ENCODE results near the gene KRTAP10-3. TPM values are rescaled to one million over a fixed set of nuclear protein-coding genes. Genes with fewer than 3 reads are reported as not detected.

KRTAP10-3 gene
- total RNA-seq, 2 donors from 2014 or later: not detected

DNA sequence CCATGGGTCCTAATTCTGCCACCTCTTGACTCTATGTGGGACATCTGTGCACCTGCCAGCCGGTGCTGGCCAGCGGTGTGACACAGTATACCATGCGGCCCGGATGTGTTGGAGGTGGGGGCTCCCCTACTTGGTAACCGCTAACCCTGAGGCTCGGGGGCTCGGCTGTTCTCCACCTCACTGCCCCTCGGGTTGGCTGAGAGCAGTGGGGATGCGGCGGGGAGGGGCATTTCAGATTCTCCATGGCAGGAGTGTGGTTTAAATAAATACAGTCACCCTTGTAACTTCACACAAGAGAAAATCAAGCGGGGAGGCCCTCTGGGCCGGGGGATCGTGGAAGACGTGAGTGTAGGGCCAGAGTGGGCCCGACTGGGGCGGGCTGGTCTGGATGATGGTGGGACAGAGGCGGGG is 29.6 kb downstream of the KRTAP10-3 start:
- no peaks in the 10 kb centered on the region for H3K36me3 Mint-ChIP-seq
- H3K9me3 Mint-ChIP-seq: no peaks in the 10 kb centered on the region
- ATAC-seq (no peak), DNase-seq (ENCODE audit: low spot score) (peak; percentile 41)
- no peaks in the 10 kb centered on the region for H3K27me3 Mint-ChIP-seq
- H3K4me3 Mint-ChIP-seq: no peak overlapping the region
- H3K27ac Mint-ChIP-seq: no peak overlapping the region
- H3K4me1 Mint-ChIP-seq (ENCODE audit: low read depth in 2 of 2): peaks cover 0 to 2% of the 10 kb centered on the region in 2 donors

DNA sequence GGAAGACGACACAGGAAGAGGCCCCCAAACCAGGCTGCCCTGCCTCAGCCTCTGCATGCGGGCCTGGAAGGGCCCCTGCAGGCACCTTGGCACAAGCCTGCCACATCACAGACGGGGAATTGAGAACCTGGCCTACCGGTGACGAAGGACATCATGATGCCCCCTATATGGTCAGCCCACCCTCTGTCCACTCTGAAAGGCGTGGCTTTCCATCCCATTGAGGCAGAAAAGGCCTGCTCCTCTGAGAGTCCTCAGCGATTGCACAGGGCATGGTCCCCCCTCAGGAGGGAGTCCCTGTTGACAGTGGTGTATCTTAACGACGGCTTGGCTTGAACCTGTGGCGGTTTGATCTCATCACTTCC is 30.0 kb downstream of the KRTAP10-3 start:
- H3K27ac Mint-ChIP-seq: no peak overlapping the region
- no peaks in the 10 kb centered on the region for H3K36me3 Mint-ChIP-seq
- DNase-seq (ENCODE audit: low spot score): peak; percentile 39
- H3K4me3 Mint-ChIP-seq: no peak overlapping the region
- H3K4me1 Mint-ChIP-seq (ENCODE audit: low read depth in 2 of 2): peaks cover 0 to 2% of the 10 kb centered on the region in 2 donors
- ATAC-seq: no peak
- no peaks in the 10 kb centered on the region for H3K9me3 Mint-ChIP-seq
- H3K27me3 Mint-ChIP-seq: no peaks in the 10 kb centered on the region

DNA sequence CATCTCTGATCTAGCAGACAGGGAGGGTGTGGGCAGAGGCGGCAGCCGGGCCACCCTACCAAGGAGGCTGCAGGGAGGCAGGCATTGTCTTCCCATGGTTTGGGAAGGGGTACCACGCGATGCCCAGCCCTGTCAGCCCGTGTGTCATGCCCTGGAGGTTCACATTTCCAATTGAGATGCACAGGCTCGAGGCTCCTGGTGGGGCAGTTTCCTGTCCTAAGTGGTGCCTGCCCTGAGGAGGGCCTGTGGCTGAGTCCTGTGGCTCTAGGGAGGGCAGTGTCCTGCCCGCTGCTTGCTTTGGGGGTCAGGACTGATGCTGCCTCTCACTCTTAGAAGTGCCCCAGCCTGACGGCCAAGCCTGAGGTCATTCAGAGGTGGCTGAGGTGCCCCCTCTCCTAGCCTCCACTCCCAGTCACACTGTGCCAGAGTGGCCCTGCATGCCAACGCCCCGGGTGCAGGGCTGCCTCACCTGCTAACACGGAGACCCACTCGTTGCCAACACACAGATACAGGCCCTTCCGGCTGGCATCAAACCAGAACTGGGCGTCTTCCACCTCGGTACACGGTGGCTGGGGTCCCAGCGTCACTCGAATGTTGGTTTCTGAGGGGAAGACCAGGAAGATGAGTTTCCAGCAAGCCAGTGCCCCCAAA is 30.5 kb downstream of the KRTAP10-3 start:
- Mint-ChIP-seq H3K27me3 (no peaks in the 10 kb centered on the region), H3K36me3 (no peaks in the 10 kb centered on the region), H3K4me3 (no peak overlapping the region), H3K27ac (no peak overlapping the region), H3K9me3 (no peaks in the 10 kb centered on the region), H3K4me1 (ENCODE audit: low read depth in 2 of 2) (peaks cover 0 to 2% of the 10 kb centered on the region in 2 donors)
- ATAC-seq: no peak
- peak; percentile 41 for DNase-seq (ENCODE audit: low spot score)

DNA sequence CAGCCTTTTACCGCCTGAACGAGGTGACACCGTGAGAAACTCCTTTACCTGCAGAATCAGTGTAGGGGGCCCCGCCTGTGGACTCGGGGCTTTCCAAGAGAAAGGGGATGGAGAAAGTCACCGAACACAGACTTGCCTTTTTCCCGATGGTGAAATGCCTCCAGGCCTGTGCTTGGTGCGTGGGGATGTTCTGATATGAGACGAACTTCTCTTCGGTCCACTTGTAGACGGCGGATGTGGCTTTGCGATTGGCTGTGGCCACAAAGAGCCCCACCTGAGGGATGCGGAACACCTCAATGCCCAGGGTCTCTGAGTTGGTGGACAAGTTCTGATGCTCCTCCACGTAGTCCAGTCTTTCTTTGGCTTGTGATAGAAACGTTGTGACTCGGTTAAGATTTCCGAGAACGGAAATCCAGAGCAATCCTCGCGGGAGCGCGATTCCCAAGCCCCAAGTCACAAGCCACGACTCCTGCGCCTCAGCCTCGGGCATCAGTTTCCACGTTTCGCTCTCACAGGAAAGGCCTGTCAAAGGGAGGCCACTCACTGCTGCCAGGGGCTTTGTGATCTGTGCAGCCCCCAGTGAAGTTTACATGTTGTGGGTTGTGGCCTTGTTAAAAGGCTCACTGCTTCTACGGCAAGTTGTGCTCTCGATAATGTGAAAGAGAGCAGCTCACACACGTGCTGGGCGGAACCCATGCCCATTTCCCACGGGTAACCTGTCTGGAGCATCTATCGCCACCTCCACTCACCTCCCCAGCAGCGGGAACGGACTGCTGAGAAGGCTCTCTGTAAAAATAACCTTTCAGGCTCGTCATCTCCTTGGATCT is 31.2 kb downstream of the KRTAP10-3 start:
- no peak for ATAC-seq
- no peaks in the 10 kb centered on the region for H3K27me3 Mint-ChIP-seq
- no peak overlapping the region for H3K4me3 Mint-ChIP-seq
- H3K27ac Mint-ChIP-seq: no peak overlapping the region
- H3K36me3 Mint-ChIP-seq: no peaks in the 10 kb centered on the region
- peak; percentile 51 for DNase-seq (ENCODE audit: low spot score)
- H3K4me1 Mint-ChIP-seq (ENCODE audit: low read depth in 2 of 2): peaks cover 0 to 2% of the 10 kb centered on the region in 2 donors
- no peaks in the 10 kb centered on the region for H3K9me3 Mint-ChIP-seq

DNA sequence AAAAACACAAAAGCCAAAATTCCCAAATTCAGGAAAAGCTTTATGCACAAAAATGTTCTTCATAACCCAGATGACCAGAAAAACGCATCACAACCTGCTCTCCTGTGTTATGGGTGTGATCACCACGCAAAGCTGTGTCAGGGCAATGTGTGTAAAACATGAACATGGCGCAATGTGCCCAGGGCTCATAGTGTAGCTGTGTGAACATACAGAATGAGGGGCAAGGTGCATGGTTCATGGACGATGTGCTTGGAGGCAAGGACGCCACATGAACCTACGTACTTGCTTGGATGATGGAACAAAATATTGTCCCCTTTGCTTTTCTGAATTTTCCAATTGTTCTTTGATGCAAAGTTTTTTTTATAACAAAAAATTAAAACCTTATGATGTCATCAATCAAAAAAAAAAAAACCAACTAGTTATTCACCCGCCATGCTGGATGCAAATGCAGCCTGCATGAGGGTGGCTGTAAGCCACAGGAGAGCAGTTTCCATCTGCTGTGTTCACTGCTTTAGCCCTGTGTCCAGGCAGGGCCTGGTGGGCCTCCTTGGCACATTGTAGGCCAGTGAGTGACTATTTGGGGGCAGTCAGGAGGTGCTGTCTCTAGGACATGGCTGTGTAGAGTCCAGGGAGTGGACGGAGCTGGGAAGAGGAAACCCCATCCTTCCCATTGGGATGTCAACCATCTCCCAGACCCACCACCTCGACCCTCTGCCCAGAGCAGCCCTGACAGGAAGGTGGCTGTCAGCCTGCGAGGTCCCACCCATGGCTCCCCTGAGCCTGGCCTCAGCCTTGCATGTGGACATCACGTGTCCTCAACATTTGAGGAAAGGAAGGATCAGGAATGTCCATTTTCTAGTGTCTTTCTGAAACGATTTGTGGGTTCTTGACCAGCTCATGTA is 32.2 kb downstream of the KRTAP10-3 start:
- peaks cover 0 to 2% of the 10 kb centered on the region in 2 donors for H3K4me1 Mint-ChIP-seq (ENCODE audit: low read depth in 2 of 2)
- H3K27me3 Mint-ChIP-seq: no peaks in the 10 kb centered on the region
- H3K36me3 Mint-ChIP-seq: no peaks in the 10 kb centered on the region
- no peaks in the 10 kb centered on the region for H3K9me3 Mint-ChIP-seq
- H3K4me3 Mint-ChIP-seq: no peak overlapping the region
- DNase-seq (ENCODE audit: low spot score) (peak; percentile 45), ATAC-seq (no peak)
- no peak overlapping the region for H3K27ac Mint-ChIP-seq

DNA sequence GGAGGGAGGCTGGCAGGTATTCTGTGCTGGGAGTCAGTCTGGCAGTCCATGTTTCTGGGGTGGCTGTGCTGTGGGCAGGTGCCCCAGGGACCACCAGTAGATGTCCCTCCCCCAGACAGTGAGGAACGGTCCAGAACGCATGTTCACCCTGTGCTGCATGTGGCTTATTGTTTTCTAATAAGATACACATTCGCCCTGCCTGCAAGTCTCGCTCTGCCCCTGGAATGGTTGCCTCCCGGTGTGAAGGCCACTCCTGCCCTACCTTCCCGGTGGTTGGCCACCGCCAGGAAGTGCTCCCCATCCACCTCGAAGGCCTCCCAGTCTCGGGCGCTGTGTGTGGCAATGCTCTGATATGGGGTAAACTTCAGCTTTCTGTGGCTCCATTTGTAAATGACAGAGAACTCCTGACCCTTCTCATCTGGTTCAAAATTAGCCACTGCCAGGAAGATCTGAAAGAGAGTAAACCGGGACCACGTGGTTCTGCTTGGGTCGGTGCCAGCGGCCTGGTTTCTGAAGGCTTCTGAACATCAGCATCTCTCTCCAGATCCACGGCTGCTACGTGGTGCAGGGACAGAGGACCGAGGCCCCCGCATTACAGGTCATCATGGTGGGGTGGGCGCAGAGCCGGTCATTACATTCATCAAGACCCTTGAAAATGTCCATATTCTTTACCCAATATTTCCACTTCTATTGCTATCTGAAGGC is 33.1 kb downstream of the KRTAP10-3 start:
- Mint-ChIP-seq H3K4me1 (ENCODE audit: low read depth in 2 of 2) (peaks cover 0 to 2% of the 10 kb centered on the region in 2 donors), H3K4me3 (no peak overlapping the region), H3K27me3 (no peaks in the 10 kb centered on the region), H3K27ac (no peak overlapping the region), H3K9me3 (no peaks in the 10 kb centered on the region), H3K36me3 (no peaks in the 10 kb centered on the region)
- DNase-seq (ENCODE audit: low spot score) (no peak), ATAC-seq (no peak)

DNA sequence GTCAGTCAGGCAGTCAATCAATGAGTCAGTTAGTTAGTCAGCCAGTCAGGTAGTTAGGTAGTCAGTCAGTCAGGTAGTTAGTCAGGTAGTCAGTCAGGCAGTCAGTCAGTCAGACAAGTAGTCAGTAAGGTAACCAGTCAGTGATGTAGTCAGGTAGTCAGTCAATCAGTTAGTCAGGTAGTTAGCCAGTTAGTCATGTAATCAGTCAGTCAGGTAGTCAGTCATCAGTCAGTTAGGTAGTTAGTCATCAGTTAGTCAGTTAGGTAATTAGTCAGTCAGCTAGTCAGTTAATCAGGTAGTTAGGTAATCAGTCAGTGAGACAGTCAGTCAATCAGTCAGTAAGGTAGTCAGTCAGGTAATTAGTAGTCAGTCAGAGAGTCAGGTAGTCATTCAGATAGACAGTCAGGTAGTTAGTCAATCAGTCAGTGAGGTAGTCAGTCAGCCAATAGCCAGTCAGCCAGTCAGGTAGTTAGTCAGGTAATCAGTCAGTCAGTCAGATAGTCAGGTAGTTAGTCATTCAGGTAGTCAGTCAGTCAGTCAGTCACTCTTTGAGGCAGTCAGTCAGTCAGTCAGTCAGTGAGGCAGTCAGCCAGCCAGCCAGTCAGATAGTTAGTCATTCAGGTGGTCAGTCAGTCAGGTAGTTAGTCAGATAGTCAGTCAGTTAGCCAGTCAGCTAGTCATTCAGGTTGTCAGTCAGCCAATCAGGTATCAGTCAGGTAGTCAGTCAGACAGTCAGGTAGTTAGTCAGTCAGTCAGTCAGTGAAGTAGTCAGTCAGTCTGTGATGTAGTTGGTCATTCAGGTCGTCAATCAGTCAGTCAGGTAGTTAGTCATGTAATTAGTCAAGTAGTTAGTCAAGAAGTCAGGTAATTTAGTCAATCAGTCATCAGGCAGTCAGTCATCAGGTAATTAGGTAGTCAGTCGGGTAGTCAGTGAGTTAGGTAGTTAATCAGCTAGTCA is 33.9 kb downstream of the KRTAP10-3 start:
- Mint-ChIP-seq H3K36me3 (no peaks in the 10 kb centered on the region), H3K27ac (no peak overlapping the region), H3K4me1 (ENCODE audit: low read depth in 2 of 2) (no peaks in the 10 kb centered on the region), H3K4me3 (no peak overlapping the region), H3K27me3 (no peaks in the 10 kb centered on the region), H3K9me3 (no peaks in the 10 kb centered on the region)
- no peak for ATAC-seq
- no peak for DNase-seq (ENCODE audit: low spot score)

DNA sequence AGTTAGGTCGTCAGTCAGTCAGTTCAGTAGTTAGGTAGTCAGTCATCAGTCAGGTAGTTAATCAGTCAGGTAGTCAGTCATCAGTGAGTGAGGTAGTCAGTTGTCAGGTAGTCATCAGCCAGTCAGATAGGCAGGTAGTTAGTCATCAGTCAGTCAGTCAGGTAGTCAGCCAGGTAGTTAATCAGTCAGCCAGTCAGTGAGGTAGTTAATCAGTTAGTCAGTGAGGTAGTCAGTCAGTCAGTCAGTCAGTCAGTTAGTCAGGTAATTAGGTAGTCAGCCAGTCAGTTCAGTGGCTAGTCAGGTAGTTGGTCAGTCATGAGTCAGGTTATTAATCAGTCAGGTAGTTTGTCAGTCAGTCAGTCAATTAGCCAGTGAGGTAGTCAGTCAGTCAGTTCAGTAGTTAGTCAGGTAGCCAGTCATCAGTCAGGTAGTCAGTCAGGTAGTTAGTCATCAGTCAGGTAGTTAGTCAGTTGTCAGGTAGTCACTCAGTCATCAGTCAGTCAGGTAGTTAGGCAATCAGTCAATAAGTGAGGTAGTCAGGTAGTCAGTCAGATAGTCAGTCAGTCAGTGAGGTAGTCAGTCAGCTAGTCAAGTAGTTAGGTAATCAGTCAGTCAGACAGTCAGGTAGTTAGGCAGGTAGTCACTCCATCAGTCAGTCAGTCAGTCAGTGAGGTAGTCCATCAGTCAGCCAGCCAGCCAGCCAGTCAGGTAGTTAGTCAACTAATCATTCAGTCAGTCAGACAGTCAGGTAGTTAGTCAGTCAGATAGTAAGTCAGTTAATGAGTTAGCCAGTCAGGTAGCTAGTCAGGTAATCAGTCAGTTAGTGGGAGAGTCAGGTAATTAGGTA is 34.8 kb downstream of the KRTAP10-3 start:
- no peak for DNase-seq (ENCODE audit: low spot score)
- H3K27me3 Mint-ChIP-seq: no peaks in the 10 kb centered on the region
- no peak overlapping the region for H3K27ac Mint-ChIP-seq
- no peak for ATAC-seq
- H3K4me1 Mint-ChIP-seq (ENCODE audit: low read depth in 2 of 2): no peaks in the 10 kb centered on the region
- no peaks in the 10 kb centered on the region for H3K9me3 Mint-ChIP-seq
- no peaks in the 10 kb centered on the region for H3K36me3 Mint-ChIP-seq
- no peak overlapping the region for H3K4me3 Mint-ChIP-seq

DNA sequence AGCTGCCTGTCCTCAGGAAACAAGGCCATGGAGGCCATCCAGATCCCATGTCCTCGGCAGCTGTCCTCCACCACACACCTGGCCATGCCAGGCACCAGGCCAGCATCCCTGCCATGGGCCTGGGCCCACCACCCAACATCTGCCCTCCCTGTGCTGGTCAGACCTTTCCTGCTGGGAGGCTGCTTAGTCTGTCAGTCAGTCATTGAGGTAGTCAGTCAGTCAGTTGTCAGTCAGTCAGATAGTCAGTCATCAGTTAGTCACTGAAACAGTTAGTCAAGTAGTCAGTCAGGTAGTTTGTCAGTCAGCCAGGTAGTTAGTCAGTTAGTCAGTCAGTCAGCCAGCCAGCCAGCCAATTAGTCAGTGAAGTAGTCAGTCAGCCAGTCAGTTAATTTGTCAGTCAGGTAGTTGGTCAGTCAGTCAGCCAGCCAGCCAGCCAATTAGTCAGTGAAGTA is 35.8 kb downstream of the KRTAP10-3 start:
- Mint-ChIP-seq H3K9me3 (no peaks in the 10 kb centered on the region), H3K36me3 (no peaks in the 10 kb centered on the region), H3K4me1 (ENCODE audit: low read depth in 2 of 2) (no peaks in the 10 kb centered on the region), H3K4me3 (no peak overlapping the region), H3K27me3 (no peaks in the 10 kb centered on the region), H3K27ac (no peak overlapping the region)
- DNase-seq (ENCODE audit: low spot score) (no peak), ATAC-seq (no peak)

DNA sequence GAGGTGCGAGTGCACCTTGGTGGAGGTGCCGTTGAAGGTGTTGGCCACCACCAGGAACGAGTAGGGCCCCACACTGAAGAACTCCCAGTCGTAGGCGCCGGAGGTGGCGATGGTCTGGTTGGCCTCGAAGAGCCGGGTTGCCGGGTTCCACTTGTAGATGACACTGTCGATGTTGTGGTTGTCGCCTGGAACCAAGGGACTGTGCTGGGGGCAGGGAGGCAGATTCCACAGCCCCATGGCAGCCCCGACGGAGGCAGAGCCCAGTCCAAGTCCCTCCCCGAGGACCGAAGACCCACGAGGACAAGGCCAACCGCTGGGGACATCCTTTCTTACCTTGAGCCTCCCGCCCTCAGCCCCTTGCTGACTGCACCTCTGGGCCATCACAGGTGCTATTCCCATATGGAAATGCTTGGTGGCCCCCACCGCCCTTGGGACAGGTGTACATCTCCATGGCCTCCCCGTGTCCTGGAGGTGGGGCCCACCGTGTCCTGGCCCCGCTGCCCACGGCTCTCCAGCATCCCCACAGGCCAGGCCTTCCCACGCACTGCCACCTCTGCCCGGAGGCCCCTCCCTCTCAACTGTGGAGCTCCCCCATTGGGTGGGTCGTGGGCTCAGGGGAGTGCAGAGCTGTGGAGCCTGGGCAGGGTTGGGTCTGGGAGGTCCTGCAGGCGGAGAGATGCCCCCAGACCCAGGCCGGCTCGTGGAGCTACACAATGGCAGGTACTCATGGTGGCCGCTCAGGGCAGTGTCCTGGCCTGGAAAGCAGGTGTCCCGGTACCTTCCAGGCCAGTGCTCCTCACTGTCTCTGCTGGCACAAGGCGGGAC is 36.5 kb downstream of the KRTAP10-3 start:
- no peaks in the 10 kb centered on the region for H3K27me3 Mint-ChIP-seq
- H3K4me3 Mint-ChIP-seq: no peak overlapping the region
- no peak for ATAC-seq
- DNase-seq (ENCODE audit: low spot score): no peak
- no peak overlapping the region for H3K27ac Mint-ChIP-seq
- no peaks in the 10 kb centered on the region for H3K36me3 Mint-ChIP-seq
- H3K9me3 Mint-ChIP-seq: no peaks in the 10 kb centered on the region
- H3K4me1 Mint-ChIP-seq (ENCODE audit: low read depth in 2 of 2): peaks cover 0 to 2% of the 10 kb centered on the region in 2 donors

DNA sequence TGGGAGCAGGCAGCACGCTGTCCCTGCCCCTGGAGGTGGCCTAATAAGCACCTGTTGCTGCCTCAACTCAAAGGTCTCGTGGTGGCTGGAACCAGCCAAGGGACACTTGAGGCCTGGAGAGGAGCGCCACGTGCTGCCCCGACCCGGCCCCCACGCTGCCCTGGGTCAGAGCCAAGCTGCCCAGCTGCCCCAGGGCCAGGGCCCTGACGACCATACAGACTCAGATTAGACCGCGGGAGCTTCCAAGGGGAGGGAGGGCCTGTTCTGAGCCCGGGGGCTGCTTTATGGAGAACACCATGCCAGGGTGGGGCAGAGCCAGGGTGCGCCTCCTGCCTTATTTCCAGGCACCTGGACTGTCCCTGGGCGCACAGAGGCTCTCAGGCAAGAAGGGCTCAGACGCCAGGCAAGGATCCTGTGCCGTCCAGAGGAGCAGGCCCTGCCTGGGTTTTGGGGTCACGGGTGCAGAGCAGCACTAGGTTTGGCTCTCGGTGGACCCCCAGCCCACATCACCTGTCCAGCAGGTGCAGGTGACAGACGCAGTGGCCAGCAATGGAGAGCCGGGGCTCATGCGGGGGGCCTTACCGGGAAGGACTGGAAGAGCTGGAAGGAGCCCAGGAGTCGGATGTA is 37.2 kb downstream of the KRTAP10-3 start:
- peaks cover 0 to 7% of the 10 kb centered on the region in 2 donors for H3K4me1 Mint-ChIP-seq (ENCODE audit: low read depth in 2 of 2)
- no peaks in the 10 kb centered on the region for H3K36me3 Mint-ChIP-seq
- H3K9me3 Mint-ChIP-seq: no peaks in the 10 kb centered on the region
- no peak overlapping the region for H3K4me3 Mint-ChIP-seq
- no peak overlapping the region for H3K27ac Mint-ChIP-seq
- ATAC-seq: no peak
- no peak for DNase-seq (ENCODE audit: low spot score)
- no peaks in the 10 kb centered on the region for H3K27me3 Mint-ChIP-seq

Data from natural killer cell treated with Interleukin-12 subunit alpha and Interleukin-12 subunit beta and Interleukin-15 and Interleukin-18, amount 100 ng/mL, for 72 hours (primary cell).